ENCODE data around the gene PPIP5K1.

The PPIP5K1 gene

GRCh38 chr15:43492266-43492665 lies 97.7 kb downstream of the PPIP5K1 start:
- H3K36me3 ChIP-seq (ENCODE audit: control insufficient read depth in 2 of 2, insufficient read depth in 2 of 2, low read length in 2 of 2), result peaks cover 8 to 13% of the 10 kb centered on the region in 2 donors
- H3K4me3 ChIP-seq (ENCODE audit: low read length in 2 of 2), result peak overlapping the region; percentile 81 to 98
- H3K4me1 ChIP-seq (ENCODE audit: control insufficient read depth in 2 of 2, insufficient read depth in 2 of 2, low read length in 2 of 2), result peaks cover 8 to 13% of the 10 kb centered on the region in 2 donors
- no peaks in the 10 kb centered on the region for H3K27me3 ChIP-seq (ENCODE audit: control insufficient read depth in 2 of 2, insufficient read depth in 2 of 2, low read length in 2 of 2)
- peak overlapping the region; percentile 60 to 87 for H3K9ac ChIP-seq (ENCODE audit: low read depth in 1 of 2, low read length in 2 of 2)
- peak overlapping the region in 1 of 2 donors; percentile 78 for H3K27ac ChIP-seq (ENCODE audit: low read depth in 2 of 2, low read length in 2 of 2)
- H3K9me3 ChIP-seq (ENCODE audit: control insufficient read depth in 2 of 2, low read length in 2 of 2), result no peaks in the 10 kb centered on the region

GRCh38 chr15:43489191-43489590 lies 100.8 kb downstream of the PPIP5K1 start:
- Histone ChIP-seq H3K36me3 (ENCODE audit: control insufficient read depth in 2 of 2, insufficient read depth in 2 of 2, low read length in 2 of 2) (peaks cover 8 to 17% of the 10 kb centered on the region in 2 donors), H3K9ac (ENCODE audit: low read depth in 1 of 2, low read length in 2 of 2) (no peak overlapping the region), H3K4me1 (ENCODE audit: control insufficient read depth in 2 of 2, insufficient read depth in 2 of 2, low read length in 2 of 2) (peaks cover 8 to 13% of the 10 kb centered on the region in 2 donors), H3K9me3 (ENCODE audit: control insufficient read depth in 2 of 2, low read length in 2 of 2) (no peaks in the 10 kb centered on the region), H3K27me3 (ENCODE audit: control insufficient read depth in 2 of 2, insufficient read depth in 2 of 2, low read length in 2 of 2) (no peaks in the 10 kb centered on the region), H3K27ac (ENCODE audit: low read depth in 2 of 2, low read length in 2 of 2) (no peak overlapping the region), H3K4me3 (ENCODE audit: low read length in 2 of 2) (no peak overlapping the region)

- Histone ChIP-seq H3K4me3 (ENCODE audit: low read length in 2 of 2) (no peak overlapping the region), H3K9ac (ENCODE audit: low read depth in 1 of 2, low read length in 2 of 2) (no peak overlapping the region), H3K27me3 (ENCODE audit: control insufficient read depth in 2 of 2, insufficient read depth in 2 of 2, low read length in 2 of 2) (no peaks in the 10 kb centered on the region), H3K27ac (ENCODE audit: low read depth in 2 of 2, low read length in 2 of 2) (no peak overlapping the region), H3K4me1 (ENCODE audit: control insufficient read depth in 2 of 2, insufficient read depth in 2 of 2, low read length in 2 of 2) (peaks cover 6 to 13% of the 10 kb centered on the region in 2 donors), H3K36me3 (ENCODE audit: control insufficient read depth in 2 of 2, insufficient read depth in 2 of 2, low read length in 2 of 2) (peaks cover 8 to 17% of the 10 kb centered on the region in 2 donors), H3K9me3 (ENCODE audit: control insufficient read depth in 2 of 2, low read length in 2 of 2) (no peaks in the 10 kb centered on the region)
Observed at GRCh38 chr15:43488790-43489189, 101.2 kb downstream of the PPIP5K1 start.

GRCh38 chr15:43487271-43487895 lies 102.6 kb downstream of the PPIP5K1 start:
- Histone ChIP-seq H3K9me3 (ENCODE audit: control insufficient read depth in 2 of 2, low read length in 2 of 2) (no peaks in the 10 kb centered on the region), H3K9ac (ENCODE audit: low read depth in 1 of 2, low read length in 2 of 2) (no peak overlapping the region), H3K4me3 (ENCODE audit: low read length in 2 of 2) (no peak overlapping the region), H3K4me1 (ENCODE audit: control insufficient read depth in 2 of 2, insufficient read depth in 2 of 2, low read length in 2 of 2) (peaks cover 0 to 9% of the 10 kb centered on the region in 2 donors), H3K36me3 (ENCODE audit: control insufficient read depth in 2 of 2, insufficient read depth in 2 of 2, low read length in 2 of 2) (peaks cover 8 to 17% of the 10 kb centered on the region in 2 donors), H3K27me3 (ENCODE audit: control insufficient read depth in 2 of 2, insufficient read depth in 2 of 2, low read length in 2 of 2) (no peaks in the 10 kb centered on the region), H3K27ac (ENCODE audit: low read depth in 2 of 2, low read length in 2 of 2) (no peak overlapping the region)

- H3K36me3 ChIP-seq (ENCODE audit: control insufficient read depth in 2 of 2, insufficient read depth in 2 of 2, low read length in 2 of 2), result peaks cover 9 to 22% of the 10 kb centered on the region in 2 donors
- H3K9ac ChIP-seq (ENCODE audit: low read depth in 1 of 2, low read length in 2 of 2), result no peak overlapping the region
- no peak overlapping the region for H3K4me3 ChIP-seq (ENCODE audit: low read length in 2 of 2)
- H3K9me3 ChIP-seq (ENCODE audit: control insufficient read depth in 2 of 2, low read length in 2 of 2), result no peaks in the 10 kb centered on the region
- H3K27ac ChIP-seq (ENCODE audit: low read depth in 2 of 2, low read length in 2 of 2), result no peak overlapping the region
- peaks cover 0 to 7% of the 10 kb centered on the region in 2 donors for H3K4me1 ChIP-seq (ENCODE audit: control insufficient read depth in 2 of 2, insufficient read depth in 2 of 2, low read length in 2 of 2)
- H3K27me3 ChIP-seq (ENCODE audit: control insufficient read depth in 2 of 2, insufficient read depth in 2 of 2, low read length in 2 of 2), result no peaks in the 10 kb centered on the region
Observed at GRCh38 chr15:43484455-43484854, 105.6 kb downstream of the PPIP5K1 start.
